A673 (cell line): ENCODE measurements around the gene CUTC. TPM values are rescaled to one million over a fixed set of nuclear protein-coding genes. Genes with fewer than 3 reads are reported as not detected.

Experiments used
- BruUV-seq: library from RNA; stranded (reverse); fragments of 400-500 nt; replicated peaks from 2 replicates; lab custom pipeline; 2021; lab: Mats Ljungman, UMichigan
- CTCF ChIA-PET: fragments of 300-600 bp; sonication (Branson Sonifier 250); formaldehyde crosslinking; loops from one replicate; lab custom pipeline; 2022; ENCODE audit warnings: antibody characterized with exemption; lab: Charles Lee
- POLR2A ChIA-PET: fragments of 300-600 bp; sonication (Branson Sonifier 250); formaldehyde crosslinking; loops from one replicate; lab custom pipeline; 2022; ENCODE audit warnings: antibody characterized with exemption; ENCODE audit not compliant: low non-redundant PET; lab: Charles Lee
- DNase-seq: peaks from one replicate; pipeline ENCODE4 v3.0.0-alpha.2; 2015; ENCODE audit warnings: low spot score
- H3K27ac ChIP-seq: fragments of 200-600 bp; sonication (generic); 2 replicates; pipeline ENCODE4 v1.5.1; 2016; ENCODE audit warnings: mixed run types, low read depth, mild to moderate bottlenecking, mixed read lengths, antibody characterized with exemption, low read length; ENCODE audit not compliant: poor library complexity, severe bottlenecking
- H3K27me3 ChIP-seq: fragments of 200-600 bp; sonication (generic); replicated peaks from 2 replicates; pipeline ENCODE4 v1.6.1; 2017; ENCODE audit warnings: mixed run types, low read depth, mild to moderate bottlenecking, mixed read lengths, antibody characterized with exemption, low read length; ENCODE audit not compliant: insufficient read depth, poor library complexity
- H3K36me3 ChIP-seq: fragments of 200-600 bp; sonication (generic); 2 replicates; pipeline ENCODE4 v1.6.1; 2016; ENCODE audit warnings: mixed run types, mild to moderate bottlenecking, mixed read lengths, antibody characterized with exemption, low read length; ENCODE audit not compliant: insufficient read depth, poor library complexity, severe bottlenecking
- H3K4me1 ChIP-seq: fragments of 200-600 bp; sonication (generic); 2 replicates; pipeline ENCODE4 v1.6.1; 2017; ENCODE audit warnings: mixed run types, mild to moderate bottlenecking, mixed read lengths, antibody characterized with exemption, low read length; ENCODE audit not compliant: insufficient read depth, poor library complexity, severe bottlenecking
- H3K4me3 ChIP-seq: fragments of 200-600 bp; sonication (generic); 2 replicates; pipeline ENCODE4 v1.5.1; 2016; ENCODE audit warnings: low read depth, mixed run types, mild to moderate bottlenecking, mixed read lengths, low read length; ENCODE audit not compliant: poor library complexity, severe bottlenecking
- H3K9me3 ChIP-seq: fragments of 200-600 bp; sonication (generic); 2 replicates; pipeline ENCODE4 v1.6.1; 2016; ENCODE audit warnings: mixed run types, low read depth, mild to moderate bottlenecking, mixed read lengths, antibody characterized with exemption, low read length; ENCODE audit not compliant: poor library complexity, severe bottlenecking
- CTCF ChIP-seq: fragments of 300-800, 200-600 bp; sonication (generic); conservative IDR thresholded peaks from 2 replicates; pipeline ENCODE4 v1.5.1; 2017; ENCODE audit warnings: low read depth, mild to moderate bottlenecking, antibody characterized with exemption, low read length, moderate library complexity, mixed read lengths
- EZH2 ChIP-seq: fragments of 200-600 bp; sonication (generic); IDR thresholded peaks from 2 replicates; pipeline ENCODE4 v1.6.1; 2017; ENCODE audit warnings: borderline replicate concordance, low read depth, mild to moderate bottlenecking, mixed read lengths, antibody characterized with exemption, low read length; ENCODE audit not compliant: poor library complexity, severe bottlenecking
- intact Hi-C: fragments of 100-400 bp; cut with micrococcal nuclease; formaldehyde crosslinking; loops from one replicate; pipeline ENCODE4 v1.10.0; 2022; ENCODE audit not compliant: unreplicated experiment
- total RNA-seq: library from RNA; stranded (reverse); gene quantifications from 2 replicates; pipeline ENCODE4 v1.2.3, GENCODE V29; 2021

Gene CUTC
- total RNA-seq, 1 experiment from 2014 or later = 19.2 TPM

GRCh38 chr10:99756159-99756558, 24.1 kb downstream of the CUTC start:
- no peak overlapping the region for H3K27ac ChIP-seq
- no peak for TF ChIP-seq CTCF
- no peak for TF ChIP-seq EZH2
- H3K4me1 ChIP-seq = peaks cover 38% of the 10 kb centered on the region
- H3K36me3 ChIP-seq = peaks cover 35% of the 10 kb centered on the region
- no peak for DNase-seq
- no peaks in the 10 kb centered on the region for H3K9me3 ChIP-seq
- no peak overlapping the region for H3K4me3 ChIP-seq
- H3K27me3 ChIP-seq = no peaks in the 10 kb centered on the region
- intact Hi-C loops = no loop called here
- ChIA-PET POLR2A (no interaction called here), CTCF (no interaction called here)
- no TSS peak for BruUV-seq

GRCh38 chr10:99758211-99758891, 26.3 kb downstream of the CUTC start:
- Histone ChIP-seq H3K36me3 (peaks cover 25% of the 10 kb centered on the region), H3K4me1 (peaks cover 40% of the 10 kb centered on the region), H3K4me3 (no peak overlapping the region), H3K9me3 (no peaks in the 10 kb centered on the region), H3K27me3 (no peaks in the 10 kb centered on the region), H3K27ac (peak overlapping the region; percentile 70)
- intact Hi-C loops = no loop called here
- ChIA-PET CTCF (no interaction called here), POLR2A (interaction anchor here (0.6 kb wide), 1 partner anchor 93 kb away, joined by 6 read pairs; no protein-coding TSS in a partner anchor)
- no TSS peak for BruUV-seq
- DNase-seq = peak; percentile 80
- TF ChIP-seq EZH2 = no peak
- no peak for TF ChIP-seq CTCF

GRCh38 chr10:99760321-99760720, 28.3 kb downstream of the CUTC start:
- BruUV-seq = no TSS peak
- no peak for DNase-seq
- ChIA-PET POLR2A (no interaction called here), CTCF (no interaction called here)
- Histone ChIP-seq H3K9me3 (no peaks in the 10 kb centered on the region), H3K27ac (no peak overlapping the region), H3K27me3 (no peaks in the 10 kb centered on the region), H3K4me1 (peaks cover 40% of the 10 kb centered on the region), H3K36me3 (peaks cover 17% of the 10 kb centered on the region), H3K4me3 (no peak overlapping the region)
- TF ChIP-seq EZH2 = no peak
- no peak for TF ChIP-seq CTCF
- intact Hi-C loops = no loop called here
